ENCODE results near the gene NDFIP2. TPM values are rescaled to one million over a fixed set of nuclear protein-coding genes. Genes with fewer than 3 reads are reported as not detected.

NDFIP2 gene
- total RNA-seq, 1 experiment from 2014 or later = 23.1 TPM

DNA sequence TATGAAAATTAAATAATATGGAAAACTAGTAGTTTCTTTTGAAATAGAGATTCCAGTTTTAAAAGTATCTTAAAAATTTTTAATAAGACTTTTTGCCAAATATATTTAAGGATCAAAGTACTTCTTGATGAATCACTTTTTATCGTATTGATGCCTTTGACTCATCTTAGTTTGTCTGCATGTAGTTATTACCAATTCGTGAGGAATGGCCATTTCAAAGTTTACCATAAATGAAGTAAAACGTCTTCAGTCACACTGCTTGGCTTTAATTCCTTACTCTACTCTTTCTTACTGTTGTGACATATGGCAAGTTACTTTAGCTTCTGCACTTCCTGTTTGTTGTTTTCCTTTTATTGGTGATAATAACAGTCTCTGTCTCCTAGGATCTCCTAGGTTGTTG, 38.3 kb downstream of the NDFIP2 start:
- no peaks in the 10 kb centered on the region for H3K9me3 Mint-ChIP-seq

More for the DNA sequence above, 38.3 kb downstream of the NDFIP2 start:
- no peak for DNase-seq (ENCODE audit: low spot score)
- Mint-ChIP-seq H3K27me3 (ENCODE audit: low read depth) (no peaks in the 10 kb centered on the region), H3K4me1 (peaks cover 3% of the 10 kb centered on the region), H3K36me3 (peaks cover 6% of the 10 kb centered on the region), H3K4me3 (no peak overlapping the region), H3K27ac (no peak overlapping the region)
- TF ChIP-seq ETV6 (CRISPR knock-in tag; IDR thresholded peaks at IDR 0.05) (no peak), NFYB (CRISPR knock-in tag; conservative IDR thresholded peaks at IDR 0.05; ENCODE audit: low read depth) (no peak), ZNF232 (CRISPR knock-in tag; IDR thresholded peaks at IDR 0.05) (no peak), FOXK1 (CRISPR knock-in tag; IDR thresholded peaks at IDR 0.05) (no peak), ZNF416 (CRISPR knock-in tag; IDR thresholded peaks at IDR 0.05) (no peak), TCF7 (CRISPR knock-in tag; IDR thresholded peaks at IDR 0.05; ENCODE audit: low read depth) (no peak), KAT7 (CRISPR knock-in tag; IDR thresholded peaks at IDR 0.05; ENCODE audit: borderline replicate concordance) (no peak), NR3C1 (CRISPR knock-in tag; conservative IDR thresholded peaks at IDR 0.05; ENCODE audit: low read depth) (no peak), NR1H2 (CRISPR knock-in tag; IDR thresholded peaks at IDR 0.05) (no peak), SP1 (CRISPR knock-in tag; conservative IDR thresholded peaks at IDR 0.05) (no peak)
- TF ChIP-seq, protein P1, sequence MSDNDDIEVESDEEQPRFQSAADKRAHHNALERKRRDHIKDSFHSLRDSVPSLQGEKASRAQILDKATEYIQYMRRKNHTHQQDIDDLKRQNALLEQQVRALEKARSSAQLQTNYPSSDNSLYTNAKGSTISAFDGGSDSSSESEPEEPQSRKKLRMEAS (CRISPR knock-in tag; IDR thresholded peaks at IDR 0.05) = no peak
- TF ChIP-seq, protein P2, sequence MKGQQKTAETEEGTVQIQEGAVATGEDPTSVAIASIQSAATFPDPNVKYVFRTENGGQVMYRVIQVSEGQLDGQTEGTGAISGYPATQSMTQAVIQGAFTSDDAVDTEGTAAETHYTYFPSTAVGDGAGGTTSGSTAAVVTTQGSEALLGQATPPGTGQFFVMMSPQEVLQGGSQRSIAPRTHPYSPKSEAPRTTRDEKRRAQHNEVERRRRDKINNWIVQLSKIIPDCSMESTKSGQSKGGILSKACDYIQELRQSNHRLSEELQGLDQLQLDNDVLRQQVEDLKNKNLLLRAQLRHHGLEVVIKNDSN (CRISPR knock-in tag; IDR thresholded peaks at IDR 0.05) = no peak
- TF ChIP-seq, protein P3, sequence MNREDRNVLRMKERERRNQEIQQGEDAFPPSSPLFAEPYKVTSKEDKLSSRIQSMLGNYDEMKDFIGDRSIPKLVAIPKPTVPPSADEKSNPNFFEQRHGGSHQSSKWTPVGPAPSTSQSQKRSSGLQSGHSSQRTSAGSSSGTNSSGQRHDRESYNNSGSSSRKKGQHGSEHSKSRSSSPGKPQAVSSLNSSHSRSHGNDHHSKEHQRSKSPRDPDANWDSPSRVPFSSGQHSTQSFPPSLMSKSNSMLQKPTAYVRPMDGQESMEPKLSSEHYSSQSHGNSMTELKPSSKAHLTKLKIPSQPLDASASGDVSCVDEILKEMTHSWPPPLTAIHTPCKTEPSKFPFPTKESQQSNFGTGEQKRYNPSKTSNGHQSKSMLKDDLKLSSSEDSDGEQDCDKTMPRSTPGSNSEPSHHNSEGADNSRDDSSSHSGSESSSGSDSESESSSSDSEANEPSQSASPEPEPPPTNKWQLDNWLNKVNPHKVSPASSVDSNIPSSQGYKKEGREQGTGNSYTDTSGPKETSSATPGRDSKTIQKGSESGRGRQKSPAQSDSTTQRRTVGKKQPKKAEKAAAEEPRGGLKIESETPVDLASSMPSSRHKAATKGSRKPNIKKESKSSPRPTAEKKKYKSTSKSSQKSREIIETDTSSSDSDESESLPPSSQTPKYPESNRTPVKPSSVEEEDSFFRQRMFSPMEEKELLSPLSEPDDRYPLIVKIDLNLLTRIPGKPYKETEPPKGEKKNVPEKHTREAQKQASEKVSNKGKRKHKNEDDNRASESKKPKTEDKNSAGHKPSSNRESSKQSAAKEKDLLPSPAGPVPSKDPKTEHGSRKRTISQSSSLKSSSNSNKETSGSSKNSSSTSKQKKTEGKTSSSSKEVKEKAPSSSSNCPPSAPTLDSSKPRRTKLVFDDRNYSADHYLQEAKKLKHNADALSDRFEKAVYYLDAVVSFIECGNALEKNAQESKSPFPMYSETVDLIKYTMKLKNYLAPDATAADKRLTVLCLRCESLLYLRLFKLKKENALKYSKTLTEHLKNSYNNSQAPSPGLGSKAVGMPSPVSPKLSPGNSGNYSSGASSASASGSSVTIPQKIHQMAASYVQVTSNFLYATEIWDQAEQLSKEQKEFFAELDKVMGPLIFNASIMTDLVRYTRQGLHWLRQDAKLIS (CRISPR knock-in tag; IDR thresholded peaks at IDR 0.05; ENCODE audit: borderline replicate concordance) = no peak
- TF ChIP-seq, protein P4, sequence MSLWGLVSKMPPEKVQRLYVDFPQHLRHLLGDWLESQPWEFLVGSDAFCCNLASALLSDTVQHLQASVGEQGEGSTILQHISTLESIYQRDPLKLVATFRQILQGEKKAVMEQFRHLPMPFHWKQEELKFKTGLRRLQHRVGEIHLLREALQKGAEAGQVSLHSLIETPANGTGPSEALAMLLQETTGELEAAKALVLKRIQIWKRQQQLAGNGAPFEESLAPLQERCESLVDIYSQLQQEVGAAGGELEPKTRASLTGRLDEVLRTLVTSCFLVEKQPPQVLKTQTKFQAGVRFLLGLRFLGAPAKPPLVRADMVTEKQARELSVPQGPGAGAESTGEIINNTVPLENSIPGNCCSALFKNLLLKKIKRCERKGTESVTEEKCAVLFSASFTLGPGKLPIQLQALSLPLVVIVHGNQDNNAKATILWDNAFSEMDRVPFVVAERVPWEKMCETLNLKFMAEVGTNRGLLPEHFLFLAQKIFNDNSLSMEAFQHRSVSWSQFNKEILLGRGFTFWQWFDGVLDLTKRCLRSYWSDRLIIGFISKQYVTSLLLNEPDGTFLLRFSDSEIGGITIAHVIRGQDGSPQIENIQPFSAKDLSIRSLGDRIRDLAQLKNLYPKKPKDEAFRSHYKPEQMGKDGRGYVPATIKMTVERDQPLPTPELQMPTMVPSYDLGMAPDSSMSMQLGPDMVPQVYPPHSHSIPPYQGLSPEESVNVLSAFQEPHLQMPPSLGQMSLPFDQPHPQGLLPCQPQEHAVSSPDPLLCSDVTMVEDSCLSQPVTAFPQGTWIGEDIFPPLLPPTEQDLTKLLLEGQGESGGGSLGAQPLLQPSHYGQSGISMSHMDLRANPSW (CRISPR knock-in tag; conservative IDR thresholded peaks at IDR 0.05; ENCODE audit: low read depth) = no peak
- TF ChIP-seq, protein P5, sequence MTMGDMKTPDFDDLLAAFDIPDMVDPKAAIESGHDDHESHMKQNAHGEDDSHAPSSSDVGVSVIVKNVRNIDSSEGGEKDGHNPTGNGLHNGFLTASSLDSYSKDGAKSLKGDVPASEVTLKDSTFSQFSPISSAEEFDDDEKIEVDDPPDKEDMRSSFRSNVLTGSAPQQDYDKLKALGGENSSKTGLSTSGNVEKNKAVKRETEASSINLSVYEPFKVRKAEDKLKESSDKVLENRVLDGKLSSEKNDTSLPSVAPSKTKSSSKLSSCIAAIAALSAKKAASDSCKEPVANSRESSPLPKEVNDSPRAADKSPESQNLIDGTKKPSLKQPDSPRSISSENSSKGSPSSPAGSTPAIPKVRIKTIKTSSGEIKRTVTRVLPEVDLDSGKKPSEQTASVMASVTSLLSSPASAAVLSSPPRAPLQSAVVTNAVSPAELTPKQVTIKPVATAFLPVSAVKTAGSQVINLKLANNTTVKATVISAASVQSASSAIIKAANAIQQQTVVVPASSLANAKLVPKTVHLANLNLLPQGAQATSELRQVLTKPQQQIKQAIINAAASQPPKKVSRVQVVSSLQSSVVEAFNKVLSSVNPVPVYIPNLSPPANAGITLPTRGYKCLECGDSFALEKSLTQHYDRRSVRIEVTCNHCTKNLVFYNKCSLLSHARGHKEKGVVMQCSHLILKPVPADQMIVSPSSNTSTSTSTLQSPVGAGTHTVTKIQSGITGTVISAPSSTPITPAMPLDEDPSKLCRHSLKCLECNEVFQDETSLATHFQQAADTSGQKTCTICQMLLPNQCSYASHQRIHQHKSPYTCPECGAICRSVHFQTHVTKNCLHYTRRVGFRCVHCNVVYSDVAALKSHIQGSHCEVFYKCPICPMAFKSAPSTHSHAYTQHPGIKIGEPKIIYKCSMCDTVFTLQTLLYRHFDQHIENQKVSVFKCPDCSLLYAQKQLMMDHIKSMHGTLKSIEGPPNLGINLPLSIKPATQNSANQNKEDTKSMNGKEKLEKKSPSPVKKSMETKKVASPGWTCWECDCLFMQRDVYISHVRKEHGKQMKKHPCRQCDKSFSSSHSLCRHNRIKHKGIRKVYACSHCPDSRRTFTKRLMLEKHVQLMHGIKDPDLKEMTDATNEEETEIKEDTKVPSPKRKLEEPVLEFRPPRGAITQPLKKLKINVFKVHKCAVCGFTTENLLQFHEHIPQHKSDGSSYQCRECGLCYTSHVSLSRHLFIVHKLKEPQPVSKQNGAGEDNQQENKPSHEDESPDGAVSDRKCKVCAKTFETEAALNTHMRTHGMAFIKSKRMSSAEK (CRISPR knock-in tag; IDR thresholded peaks at IDR 0.05; ENCODE audit: borderline replicate concordance) = no peak
- TF ChIP-seq, protein P6, sequence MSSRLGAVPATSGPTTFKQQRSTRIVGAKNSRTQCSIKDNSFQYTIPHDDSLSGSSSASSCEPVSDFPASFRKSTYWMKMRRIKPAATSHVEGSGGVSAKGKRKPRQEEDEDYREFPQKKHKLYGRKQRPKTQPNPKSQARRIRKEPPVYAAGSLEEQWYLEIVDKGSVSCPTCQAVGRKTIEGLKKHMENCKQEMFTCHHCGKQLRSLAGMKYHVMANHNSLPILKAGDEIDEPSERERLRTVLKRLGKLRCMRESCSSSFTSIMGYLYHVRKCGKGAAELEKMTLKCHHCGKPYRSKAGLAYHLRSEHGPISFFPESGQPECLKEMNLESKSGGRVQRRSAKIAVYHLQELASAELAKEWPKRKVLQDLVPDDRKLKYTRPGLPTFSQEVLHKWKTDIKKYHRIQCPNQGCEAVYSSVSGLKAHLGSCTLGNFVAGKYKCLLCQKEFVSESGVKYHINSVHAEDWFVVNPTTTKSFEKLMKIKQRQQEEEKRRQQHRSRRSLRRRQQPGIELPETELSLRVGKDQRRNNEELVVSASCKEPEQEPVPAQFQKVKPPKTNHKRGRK (CRISPR knock-in tag; IDR thresholded peaks at IDR 0.05; ENCODE audit: borderline replicate concordance) = no peak
- ChIA-PET POLR2A (no interaction called here), CTCF (interaction anchor here (1.5 kb wide), 1 partner anchor 95 kb away, joined by 3 read pairs; no protein-coding TSS in a partner anchor)
- ATAC-seq = no peak

Data from WTC11 (cell line).